HG03066 (cell line): ENCODE measurements around the gene ST6GALNAC6.
"Not testable (repeated sequence)": the region's sequence is repeated elsewhere in the genome, so short reads cannot be mapped to it uniquely, and the experiment has no call there.

Experiments
- ATAC-seq: cut with Tn5 transposase; IDR thresholded peaks from one replicate; pipeline ENCODE4 v1.9.1; 2021; ENCODE audit warnings: low read depth; ENCODE audit not compliant: unreplicated experiment

ST6GALNAC6 gene

GRCh38 chr9:127896395-127897192, 2.8 kb downstream of the ST6GALNAC6 start:
- ATAC-seq = no peak

- no peak for ATAC-seq
Observed at GRCh38 chr9:127895811-127896210, 3.6 kb downstream of the ST6GALNAC6 start.

- ATAC-seq = no peak
Observed at GRCh38 chr9:127893392-127893791, 6.0 kb downstream of the ST6GALNAC6 start.

GRCh38 chr9:127892831-127893230, 6.6 kb downstream of the ST6GALNAC6 start:
- ATAC-seq = no peak

- ATAC-seq = no peak
Observed at GRCh38 chr9:127890053-127890452, 9.3 kb downstream of the ST6GALNAC6 start.

GRCh38 chr9:127887792-127888191, 11.6 kb downstream of the ST6GALNAC6 start:
- no peak for ATAC-seq

GRCh38 chr9:127886401-127886972, 12.9 kb downstream of the ST6GALNAC6 start:
- ATAC-seq = no peak

GRCh38 chr9:127885508-127886281, 13.7 kb downstream of the ST6GALNAC6 start:
- ATAC-seq = no peak

- ATAC-seq = no peak
Observed at GRCh38 chr9:127884976-127885490, 14.4 kb downstream of the ST6GALNAC6 start.

GRCh38 chr9:127884427-127884911, 14.9 kb downstream of the ST6GALNAC6 start:
- no peak for ATAC-seq

- ATAC-seq = no peak
Observed at GRCh38 chr9:127883959-127884358, 15.4 kb downstream of the ST6GALNAC6 start.

GRCh38 chr9:127881715-127882114, 17.7 kb downstream of the ST6GALNAC6 start:
- not testable (repeated sequence) for ATAC-seq

GRCh38 chr9:127880143-127880542, 19.3 kb downstream of the ST6GALNAC6 start:
- no peak for ATAC-seq

- ATAC-seq = no peak
Observed at GRCh38 chr9:127878652-127879390, 20.6 kb downstream of the ST6GALNAC6 start.

GRCh38 chr9:127878001-127878651, 21.3 kb downstream of the ST6GALNAC6 start:
- no peak for ATAC-seq

GRCh38 chr9:127877566-127877998, 21.8 kb downstream of the ST6GALNAC6 start, which contains the start of gene AK1:
Gene AK1, minus strand, starts transcription at chr9:127877675. Its CDS starts 3,058 bp downstream, at chr9:127874617.
- no peak for ATAC-seq

- no peak for ATAC-seq
Observed at GRCh38 chr9:127876764-127877562, 22.4 kb downstream of the ST6GALNAC6 start.

GRCh38 chr9:127876026-127876763, 23.2 kb downstream of the ST6GALNAC6 start:
- no peak for ATAC-seq
